Loucy (cell line): Measurements from ENCODE around the gene INSR.

ENCODE experiments used
- EZH2phosphoT487 ChIP-seq: fragments of 200-600 bp; IDR thresholded peaks from 2 replicates; pipeline ENCODE4 v1.6.1; 2018; ENCODE audit warnings: antibody characterized with exemption, mild to moderate bottlenecking, moderate library complexity, borderline replicate concordance
- TF ChIP-seq, protein P1 (sequence below): fragments of 200-600 bp; sonication (generic); conservative IDR thresholded peaks from 2 replicates; pipeline ENCODE4 v1.5.1; 2014; ENCODE audit warnings: mild to moderate bottlenecking, antibody characterized with exemption, low read length

DNA sequence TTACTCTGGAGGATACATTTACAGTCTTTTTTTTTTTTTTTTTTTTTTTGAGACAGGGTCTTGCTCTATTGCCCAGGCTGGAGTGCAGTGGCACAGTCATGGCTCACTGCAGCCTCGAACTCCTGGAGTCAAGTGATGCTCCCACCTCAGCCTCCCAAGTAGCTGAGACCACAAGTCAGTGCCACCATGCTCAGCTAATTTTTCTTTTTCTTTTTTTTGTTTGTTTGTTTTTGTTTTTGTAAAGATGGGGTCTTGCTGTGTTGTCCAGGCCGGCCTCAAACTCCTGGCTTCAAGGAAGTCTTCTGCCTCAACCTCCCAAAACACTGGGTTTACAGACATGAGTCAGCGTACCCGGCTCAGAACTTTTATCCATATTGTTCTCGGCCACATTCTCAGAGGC lies 64.5 kb downstream of the INSR start:
- TF ChIP-seq, protein P1, sequence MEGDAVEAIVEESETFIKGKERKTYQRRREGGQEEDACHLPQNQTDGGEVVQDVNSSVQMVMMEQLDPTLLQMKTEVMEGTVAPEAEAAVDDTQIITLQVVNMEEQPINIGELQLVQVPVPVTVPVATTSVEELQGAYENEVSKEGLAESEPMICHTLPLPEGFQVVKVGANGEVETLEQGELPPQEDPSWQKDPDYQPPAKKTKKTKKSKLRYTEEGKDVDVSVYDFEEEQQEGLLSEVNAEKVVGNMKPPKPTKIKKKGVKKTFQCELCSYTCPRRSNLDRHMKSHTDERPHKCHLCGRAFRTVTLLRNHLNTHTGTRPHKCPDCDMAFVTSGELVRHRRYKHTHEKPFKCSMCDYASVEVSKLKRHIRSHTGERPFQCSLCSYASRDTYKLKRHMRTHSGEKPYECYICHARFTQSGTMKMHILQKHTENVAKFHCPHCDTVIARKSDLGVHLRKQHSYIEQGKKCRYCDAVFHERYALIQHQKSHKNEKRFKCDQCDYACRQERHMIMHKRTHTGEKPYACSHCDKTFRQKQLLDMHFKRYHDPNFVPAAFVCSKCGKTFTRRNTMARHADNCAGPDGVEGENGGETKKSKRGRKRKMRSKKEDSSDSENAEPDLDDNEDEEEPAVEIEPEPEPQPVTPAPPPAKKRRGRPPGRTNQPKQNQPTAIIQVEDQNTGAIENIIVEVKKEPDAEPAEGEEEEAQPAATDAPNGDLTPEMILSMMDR = no peak
- TF ChIP-seq EZH2phosphoT487 = no peak
